Ishikawa (cell line): ENCODE data around the gene AP3B2.

Experiments used
- CEBPB ChIP-seq: IDR thresholded peaks from 2 replicates; pipeline ENCODE4 v1.6.1; 2012
- CREB1 ChIP-seq: IDR thresholded peaks from 2 replicates; pipeline ENCODE4 v1.6.1; 2012; ENCODE audit warnings: low read depth
- EGR1 ChIP-seq: IDR thresholded peaks from 2 replicates; pipeline ENCODE4 v1.6.1; 2012
- EP300 ChIP-seq: IDR thresholded peaks from 2 replicates; pipeline ENCODE4 v1.6.1; 2012; ENCODE audit warnings: borderline replicate concordance
- FOXM1 ChIP-seq: IDR thresholded peaks from 2 replicates; pipeline ENCODE4 v1.6.1; 2012; ENCODE audit warnings: low read depth, borderline replicate concordance
- MAX ChIP-seq: IDR thresholded peaks from 2 replicates; pipeline ENCODE4 v1.6.1; 2012
- NFIC ChIP-seq: IDR thresholded peaks from 2 replicates; pipeline ENCODE4 v1.6.1; 2012
- RAD21 ChIP-seq: IDR thresholded peaks from 2 replicates; pipeline ENCODE4 v1.6.1; 2012; ENCODE audit warnings: low read depth
- REST ChIP-seq: IDR thresholded peaks from 2 replicates; pipeline ENCODE4 v1.6.1; 2012; ENCODE audit warnings: low read depth, mild to moderate bottlenecking
- TAF1 ChIP-seq: IDR thresholded peaks from 2 replicates; pipeline ENCODE4 v1.6.1; 2012; ENCODE audit warnings: low read depth, mild to moderate bottlenecking
- TCF12 ChIP-seq: IDR thresholded peaks from 2 replicates; pipeline ENCODE4 v1.6.1; 2012; ENCODE audit warnings: low read depth
- TEAD4 ChIP-seq: IDR thresholded peaks from 2 replicates; pipeline ENCODE4 v1.6.1; 2012
- USF1 ChIP-seq: IDR thresholded peaks from 2 replicates; pipeline ENCODE4 v1.6.1; 2012
- YY1 ChIP-seq: IDR thresholded peaks from 2 replicates; pipeline ENCODE4 v1.6.1; 2012; ENCODE audit warnings: low read depth
- ZBTB7A ChIP-seq: IDR thresholded peaks from 2 replicates; pipeline ENCODE4 v1.6.1; 2012; ENCODE audit warnings: low read depth

AP3B2 gene

GRCh38 chr15:82692171-82692570, 17.5 kb downstream of the AP3B2 start:
- no peak for TF ChIP-seq RAD21
- TF ChIP-seq YY1, result no peak
- TF ChIP-seq ZBTB7A, result no peak
- TF ChIP-seq EGR1, result no peak
- no peak for TF ChIP-seq EP300
- no peak for TF ChIP-seq FOXM1
- no peak for TF ChIP-seq TEAD4
- no peak for TF ChIP-seq TAF1

GRCh38 chr15:82689147-82689546, 20.5 kb downstream of the AP3B2 start:
- TF ChIP-seq ZBTB7A (no peak), REST (no peak), EGR1 (no peak), NFIC (no peak), TAF1 (no peak)

- TF ChIP-seq YY1, result no peak
- TF ChIP-seq REST, result no peak
- no peak for TF ChIP-seq EP300
- no peak for TF ChIP-seq MAX
- no peak for TF ChIP-seq TEAD4
- no peak for TF ChIP-seq TCF12
- TF ChIP-seq FOXM1, result no peak
- no peak for TF ChIP-seq ZBTB7A
- TF ChIP-seq CEBPB, result no peak
- TF ChIP-seq CREB1, result no peak
- TF ChIP-seq NFIC, result no peak
- TF ChIP-seq EGR1, result no peak
- TF ChIP-seq TAF1, result no peak
- TF ChIP-seq RAD21, result no peak
- TF ChIP-seq USF1, result no peak
Observed at GRCh38 chr15:82688691-82689090, 21.0 kb downstream of the AP3B2 start.

- TF ChIP-seq ZBTB7A (no peak), NFIC (no peak), TCF12 (no peak), YY1 (no peak), CREB1 (no peak), TAF1 (no peak), USF1 (no peak), CEBPB (no peak), REST (no peak), RAD21 (no peak), EGR1 (no peak)
Observed at GRCh38 chr15:82681371-82681770, 28.3 kb downstream of the AP3B2 start.
